Head of caudate nucleus (tissue), 42 donors: Measurements from ENCODE around the gene COG4.

Experiments used
- DNase-seq, 42 donors: peaks; one replicate each; pipeline versions ENCODE4 v3.0.0 to v3.0.0-alpha.2; 2020 to 2021; ENCODE audit warnings: mixed read lengths in 7 of 42
- intact Hi-C: fragments of 100-400 bp; cut with DNase I; formaldehyde crosslinking; loops from one replicate; pipeline ENCODE4 v1.15.0; 2022

COG4 gene

DNA sequence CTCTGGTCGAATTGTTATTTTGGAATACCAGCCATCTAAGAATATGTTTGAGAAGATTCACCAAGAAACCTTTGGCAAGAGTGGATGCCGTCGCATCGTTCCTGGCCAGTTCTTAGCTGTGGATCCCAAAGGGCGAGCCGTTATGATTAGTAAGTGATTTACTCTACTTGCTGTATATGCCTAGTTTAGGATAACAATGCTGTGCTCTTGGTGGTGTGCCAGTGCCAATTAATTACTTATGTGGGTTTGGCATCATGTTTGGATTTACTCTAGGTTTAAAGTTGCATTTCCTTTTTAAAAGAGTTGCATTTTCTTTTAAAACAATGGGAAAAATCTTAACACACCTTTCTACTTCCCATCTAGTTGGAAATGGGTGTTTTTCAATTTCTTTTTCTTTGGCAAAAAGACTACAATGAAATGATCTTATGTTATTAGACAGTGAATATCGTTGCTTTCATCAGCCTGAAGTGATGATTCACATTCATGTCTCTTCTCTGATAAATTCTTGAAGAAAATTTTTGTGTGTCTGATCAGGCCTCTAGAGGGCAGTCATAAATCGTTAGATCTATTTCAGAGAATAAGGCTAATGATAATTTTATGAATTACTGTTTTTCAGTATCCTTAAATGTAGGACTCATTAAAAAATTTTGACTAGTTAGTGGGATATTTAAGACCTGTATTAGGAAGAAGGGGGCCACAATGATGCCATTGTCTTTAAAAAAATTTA lies 5.9 kb upstream of the COG4 start:
- DNase-seq = peak in 3 of 42 donors; percentile 8 to 33 (median 20)
- intact Hi-C loops = loop anchor here (10.0 kb wide), 1 partner anchor 94 kb away; the partner anchor contains the start of gene ST3GAL2

DNA sequence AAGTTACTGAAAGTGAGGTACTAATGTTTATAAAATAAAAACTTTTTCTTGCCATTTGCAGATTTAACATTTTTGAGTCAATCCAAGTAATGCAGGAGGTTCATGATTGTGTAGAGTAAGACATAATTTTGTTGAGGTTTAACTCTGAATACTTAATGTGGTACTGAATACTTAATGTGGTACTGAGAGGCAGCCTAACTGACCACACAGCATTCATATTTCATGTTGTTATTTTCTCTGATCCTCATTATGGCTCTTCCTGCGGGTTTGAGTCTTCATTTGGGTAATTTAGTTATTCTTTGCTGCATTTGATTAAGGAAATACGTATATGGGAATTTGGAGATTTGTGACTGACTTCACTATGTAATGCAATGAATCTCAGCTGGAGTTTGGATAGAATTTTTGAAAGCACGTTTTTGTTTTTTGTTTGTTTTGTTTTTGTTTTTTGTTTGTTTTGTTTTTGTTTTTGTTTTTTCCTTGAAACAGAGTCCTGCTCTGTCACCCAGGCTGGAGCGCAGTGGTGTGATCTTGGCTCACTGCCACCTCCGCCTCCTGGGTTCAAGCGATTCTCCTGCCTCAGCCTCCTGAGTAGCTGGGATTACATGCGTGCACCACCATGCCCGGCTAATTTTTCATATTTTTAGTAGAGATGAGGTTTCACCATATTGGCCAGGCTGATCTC lies 4.1 kb upstream of the COG4 start:
- intact Hi-C loops = loop anchor here (10.0 kb wide), 1 partner anchor 93 kb away; the partner anchor contains the start of gene ST3GAL2
- DNase-seq = no peak

DNA sequence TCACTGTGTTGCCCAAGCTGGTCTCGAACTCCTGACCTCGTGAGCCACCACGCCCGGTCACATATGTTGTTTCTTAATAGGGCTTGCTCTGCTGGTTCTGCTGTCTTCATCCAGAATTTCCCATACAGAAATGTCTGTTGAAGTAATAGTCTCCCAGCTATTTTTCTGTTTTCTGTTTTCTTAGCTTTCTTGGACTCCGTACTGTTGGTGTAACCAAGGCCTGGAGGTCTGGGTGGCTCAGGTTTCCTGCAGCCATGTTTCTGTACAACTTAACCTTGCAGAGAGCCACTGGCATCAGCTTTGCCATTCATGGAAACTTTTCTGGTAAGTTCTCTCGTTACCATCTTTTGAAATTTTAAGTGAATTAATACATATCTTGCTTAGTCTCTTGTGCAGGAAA lies 3.0 kb upstream of the COG4 start:
- DNase-seq = no peak
- intact Hi-C loops = loop anchor here (10.0 kb wide), 1 partner anchor 92 kb away; the partner anchor contains the start of gene ST3GAL2

- DNase-seq = peak in 32 of 42 donors; percentile 2 to 58 (median 25)
Measured at GRCh38 chr16:70524399-70524825, 1.1 kb upstream of the COG4 start.

GRCh38 chr16:70523743-70524398 lies 517 bp upstream of the COG4 start, which contains the start of gene SF3B3:
SF3B3 (plus strand) TSS chr16:70523816; CDS start chr16:70526657, 2,841 bp downstream.
- peak; percentile 57 to 89 (median 74) for DNase-seq
- intact Hi-C loops = loop anchor here (5.0 to 10.0 kb wide), 3 partner anchors 89 to 142 kb away; partner anchors contain the start of gene ST3GAL2

More at GRCh38 chr16:70524399-70524825, 1.1 kb upstream of the COG4 start:
- intact Hi-C loops = loop anchor here (5.0 to 10.0 kb wide), 3 partner anchors 90 to 142 kb away; partner anchors contain the start of gene ST3GAL2

- intact Hi-C loops = loop anchor here (5.0 to 10.0 kb wide), 3 partner anchors 88 to 140 kb away; partner anchors contain the start of gene ST3GAL2
Measured at GRCh38 chr16:70522216-70523075, 908 bp downstream of the COG4 start.

GRCh38 chr16:70520612-70521297 lies 2.6 kb downstream of the COG4 start:
- intact Hi-C loops = loop anchor here (5.0 to 10.0 kb wide), 3 partner anchors 86 to 138 kb away; partner anchors contain the start of gene ST3GAL2
- DNase-seq = no peak

More at GRCh38 chr16:70522216-70523075, 908 bp downstream of the COG4 start:
- DNase-seq = no peak

- intact Hi-C loops = no loop called here
- DNase-seq = no peak
Measured at GRCh38 chr16:70512456-70512855, 10.9 kb downstream of the COG4 start.

GRCh38 chr16:70511833-70512232 lies 11.5 kb downstream of the COG4 start:
- no peak for DNase-seq
- intact Hi-C loops = no loop called here

- intact Hi-C loops = no loop called here
Measured at GRCh38 chr16:70510216-70510615, 13.1 kb downstream of the COG4 start.

DNA sequence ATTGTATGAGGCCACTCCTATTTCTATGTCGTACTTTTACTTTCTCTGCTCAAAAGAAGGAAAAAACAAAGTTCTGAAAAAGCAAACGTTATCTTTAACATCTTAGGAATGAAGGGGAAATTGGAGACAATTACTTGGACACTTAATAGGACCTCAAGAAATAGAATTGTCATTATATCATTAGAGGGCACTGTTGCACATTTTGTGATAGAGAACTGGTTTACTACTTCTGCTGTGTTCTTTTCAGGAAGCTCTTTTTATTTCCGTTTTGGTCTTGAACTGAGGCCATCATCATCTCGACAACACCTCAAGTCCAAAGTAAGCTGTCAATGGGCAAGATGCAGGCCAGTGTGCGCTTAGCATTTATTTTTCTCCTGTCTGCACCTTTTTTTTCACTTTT lies 14.6 kb downstream of the COG4 start:
- intact Hi-C loops = no loop called here
- no peak for DNase-seq

More at GRCh38 chr16:70510216-70510615, 13.1 kb downstream of the COG4 start:
- DNase-seq = no peak

- intact Hi-C loops = no loop called here
- no peak for DNase-seq
Measured at GRCh38 chr16:70496513-70496912, 26.8 kb downstream of the COG4 start.

GRCh38 chr16:70495425-70496182 lies 27.8 kb downstream of the COG4 start:
- DNase-seq = no peak

GRCh38 chr16:70494777-70495176 lies 28.6 kb downstream of the COG4 start:
- intact Hi-C loops = no loop called here
- no peak for DNase-seq

More at GRCh38 chr16:70495425-70496182, 27.8 kb downstream of the COG4 start:
- intact Hi-C loops = no loop called here

- intact Hi-C loops = no loop called here
- no peak for DNase-seq
Measured at GRCh38 chr16:70494202-70494770, 29.1 kb downstream of the COG4 start.

GRCh38 chr16:70493802-70494201 lies 29.6 kb downstream of the COG4 start:
- no peak for DNase-seq
- intact Hi-C loops = no loop called here

GRCh38 chr16:70490261-70490660 lies 33.1 kb downstream of the COG4 start:
- peak in 39 of 42 donors; percentile 13 to 82 (median 53) for DNase-seq
- intact Hi-C loops = no loop called here
